ENCODE measurements around the gene ZNF831. TPM values are rescaled to one million over a fixed set of nuclear protein-coding genes. Genes with fewer than 3 reads are reported as not detected.

ZNF831 gene
- polyA plus RNA-seq, 1 experiment, result not detected

DNA sequence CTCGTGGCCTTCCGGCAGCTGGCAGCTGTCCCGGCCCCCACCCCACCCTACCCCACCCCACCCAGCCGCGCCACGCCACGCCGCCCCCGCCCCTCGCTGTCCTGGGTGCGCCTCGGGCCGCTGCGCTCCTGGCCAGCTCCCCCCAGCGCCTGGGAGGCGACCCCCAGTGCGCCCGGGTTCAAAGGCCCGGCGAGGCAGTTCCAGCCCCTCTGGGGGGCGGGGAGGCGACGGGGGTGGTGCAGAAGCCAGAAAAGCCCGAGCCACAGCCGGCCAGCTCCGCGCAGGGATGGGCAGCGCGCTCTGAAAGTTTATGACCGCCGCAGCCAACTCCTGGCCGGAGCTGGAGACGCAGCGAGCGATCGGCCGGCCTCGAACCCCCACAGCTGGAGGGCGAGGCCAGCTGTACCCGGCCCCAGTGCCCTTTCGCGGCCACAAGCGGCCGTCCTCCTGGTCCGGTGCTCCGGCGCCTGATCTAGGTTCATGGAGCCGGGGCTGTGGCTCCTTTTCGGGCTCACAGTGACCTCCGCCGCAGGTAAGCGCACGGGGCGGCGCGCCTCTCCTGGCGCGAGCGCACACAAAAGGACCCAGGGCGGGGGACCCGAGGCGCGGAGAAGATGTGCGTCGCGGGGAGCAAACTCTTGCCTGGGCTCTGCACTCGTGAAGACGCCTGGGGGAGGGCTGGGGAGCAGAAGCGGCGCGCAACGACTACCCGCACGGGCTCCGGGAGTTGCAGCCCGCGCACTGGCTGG, 136.9 kb downstream of the ZNF831 start, which contains the start of gene EDN3:
EDN3 (plus strand) TSS at position 279 of the 749 bp plus-strand sequence; CDS start at position 481, 202 bp downstream.
- Histone ChIP-seq H3K36me3 (ENCODE audit: control insufficient read depth, insufficient read depth, low read length) (no peaks in the 10 kb centered on the region), H3K4me3 (ENCODE audit: low read depth, low read length) (no peak within 1 kb of the TSS), H3K27me3 (ENCODE audit: control insufficient read depth, insufficient read depth, low read length) (no peaks in the 10 kb centered on the region)
- ChIA-PET POLR2A (no interaction called here), CTCF (no interaction called here)
- TF ChIP-seq, protein P1, sequence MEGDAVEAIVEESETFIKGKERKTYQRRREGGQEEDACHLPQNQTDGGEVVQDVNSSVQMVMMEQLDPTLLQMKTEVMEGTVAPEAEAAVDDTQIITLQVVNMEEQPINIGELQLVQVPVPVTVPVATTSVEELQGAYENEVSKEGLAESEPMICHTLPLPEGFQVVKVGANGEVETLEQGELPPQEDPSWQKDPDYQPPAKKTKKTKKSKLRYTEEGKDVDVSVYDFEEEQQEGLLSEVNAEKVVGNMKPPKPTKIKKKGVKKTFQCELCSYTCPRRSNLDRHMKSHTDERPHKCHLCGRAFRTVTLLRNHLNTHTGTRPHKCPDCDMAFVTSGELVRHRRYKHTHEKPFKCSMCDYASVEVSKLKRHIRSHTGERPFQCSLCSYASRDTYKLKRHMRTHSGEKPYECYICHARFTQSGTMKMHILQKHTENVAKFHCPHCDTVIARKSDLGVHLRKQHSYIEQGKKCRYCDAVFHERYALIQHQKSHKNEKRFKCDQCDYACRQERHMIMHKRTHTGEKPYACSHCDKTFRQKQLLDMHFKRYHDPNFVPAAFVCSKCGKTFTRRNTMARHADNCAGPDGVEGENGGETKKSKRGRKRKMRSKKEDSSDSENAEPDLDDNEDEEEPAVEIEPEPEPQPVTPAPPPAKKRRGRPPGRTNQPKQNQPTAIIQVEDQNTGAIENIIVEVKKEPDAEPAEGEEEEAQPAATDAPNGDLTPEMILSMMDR (IDR thresholded peaks at IDR 0.05; ENCODE audit: insufficient read depth, low read depth, low read length), result no peak
- no peak for DNase-seq (ENCODE audit: low read depth)

DNA sequence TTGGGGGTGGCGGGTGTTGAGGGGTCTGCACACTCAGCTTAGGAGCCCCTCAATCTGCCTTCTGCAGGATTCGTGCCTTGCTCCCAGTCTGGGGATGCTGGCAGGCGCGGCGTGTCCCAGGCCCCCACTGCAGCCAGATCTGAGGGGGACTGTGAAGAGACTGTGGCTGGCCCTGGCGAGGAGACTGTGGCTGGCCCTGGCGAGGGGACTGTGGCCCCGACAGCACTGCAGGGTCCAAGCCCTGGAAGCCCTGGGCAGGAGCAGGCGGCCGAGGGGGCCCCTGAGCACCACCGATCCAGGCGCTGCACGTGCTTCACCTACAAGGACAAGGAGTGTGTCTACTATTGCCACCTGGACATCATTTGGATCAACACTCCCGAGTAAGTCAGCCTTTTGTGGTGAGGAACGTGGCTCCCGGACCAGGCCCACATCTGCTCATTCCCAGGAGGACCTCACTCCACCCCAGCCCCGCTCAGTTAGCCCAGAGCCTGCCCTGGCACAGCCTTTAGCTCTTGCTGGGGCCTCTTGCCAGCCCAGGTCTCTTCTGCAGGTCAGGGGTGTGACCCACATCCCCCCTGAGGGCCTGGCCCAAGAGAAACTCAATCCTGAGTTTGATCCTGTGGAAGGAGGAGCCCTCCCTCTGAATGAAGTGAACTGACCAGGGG, 137.9 kb downstream of the ZNF831 start:
- ChIA-PET POLR2A (no interaction called here), CTCF (no interaction called here)
- DNase-seq (ENCODE audit: low read depth), result no peak
- TF ChIP-seq, protein P1 (IDR thresholded peaks at IDR 0.05; ENCODE audit: insufficient read depth, low read depth, low read length), result no peak
- no peaks in the 10 kb centered on the region for H3K27me3 ChIP-seq (ENCODE audit: control insufficient read depth, insufficient read depth, low read length)
- no peak overlapping the region for H3K4me3 ChIP-seq (ENCODE audit: low read depth, low read length)
- no peaks in the 10 kb centered on the region for H3K36me3 ChIP-seq (ENCODE audit: control insufficient read depth, insufficient read depth, low read length)

DNA sequence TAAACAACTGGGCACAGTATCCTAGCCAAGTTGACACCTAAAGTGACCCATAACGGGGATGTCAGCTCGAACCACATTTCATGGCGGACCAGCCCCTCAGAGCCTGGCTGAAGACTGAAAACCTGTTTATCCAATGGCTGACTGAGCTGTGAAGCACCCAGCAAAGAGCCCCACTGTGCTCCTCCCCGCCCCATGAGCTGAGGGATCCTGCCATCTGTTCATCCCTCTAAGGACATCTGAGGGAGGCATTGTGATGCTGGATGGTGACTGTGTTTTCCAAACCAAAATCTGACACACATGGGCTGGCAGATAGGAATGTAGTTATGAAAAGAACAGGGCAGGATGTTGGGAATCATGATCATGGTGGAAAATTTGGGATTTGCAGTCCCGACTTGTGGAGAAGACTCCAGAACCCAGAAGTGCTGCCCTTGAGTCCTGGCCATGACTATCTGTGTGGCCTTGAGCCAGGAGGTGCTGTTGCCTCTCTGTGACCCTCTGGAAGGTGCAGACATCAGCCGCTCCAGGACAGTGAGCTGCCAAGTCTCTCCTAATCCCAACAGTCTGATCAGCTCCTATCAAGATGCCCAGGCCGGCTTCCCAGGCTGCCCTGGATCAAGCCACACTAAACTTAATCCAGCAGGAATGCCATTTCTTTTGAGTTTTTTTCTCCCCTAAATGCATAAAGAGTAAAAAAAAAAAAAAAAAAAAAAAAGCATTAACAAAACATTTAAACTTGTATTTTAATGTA, 142.5 kb downstream of the ZNF831 start:
- H3K27me3 ChIP-seq (ENCODE audit: control insufficient read depth, insufficient read depth, low read length), result no peaks in the 10 kb centered on the region
- H3K36me3 ChIP-seq (ENCODE audit: control insufficient read depth, insufficient read depth, low read length), result no peaks in the 10 kb centered on the region
- no peak overlapping the region for H3K4me3 ChIP-seq (ENCODE audit: low read depth, low read length)
- ChIA-PET CTCF (no interaction called here), POLR2A (no interaction called here)
- TF ChIP-seq, protein P1 (IDR thresholded peaks at IDR 0.05; ENCODE audit: insufficient read depth, low read depth, low read length), result no peak
- no peak for DNase-seq (ENCODE audit: low read depth)

DNA sequence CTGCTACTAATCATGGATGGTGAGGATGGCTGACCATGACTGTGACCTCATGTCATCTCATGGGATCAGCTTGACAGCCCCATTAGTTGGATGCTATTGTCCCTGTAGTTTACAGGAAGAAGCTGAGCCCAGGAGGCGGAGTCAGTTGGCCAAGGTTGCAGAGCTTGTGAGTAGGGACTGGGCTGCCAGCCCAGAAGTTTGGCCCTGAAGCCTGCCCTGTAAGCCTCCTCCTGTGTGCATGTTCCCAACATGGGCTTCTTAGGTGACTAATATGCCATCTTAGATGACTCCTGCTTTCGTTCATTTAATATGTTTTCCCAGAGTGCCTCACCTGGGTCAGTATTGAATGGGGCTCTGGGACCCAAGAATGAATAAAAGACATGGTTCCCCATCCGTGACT, 143.6 kb downstream of the ZNF831 start:
- POLR2A ChIA-PET, result no interaction called here
- Histone ChIP-seq H3K36me3 (ENCODE audit: control insufficient read depth, insufficient read depth, low read length) (no peaks in the 10 kb centered on the region), H3K4me3 (ENCODE audit: low read depth, low read length) (no peak overlapping the region), H3K27me3 (ENCODE audit: control insufficient read depth, insufficient read depth, low read length) (no peaks in the 10 kb centered on the region)
- TF ChIP-seq, protein P1 (IDR thresholded peaks at IDR 0.05; ENCODE audit: insufficient read depth, low read depth, low read length), result no peak
- no peak for DNase-seq (ENCODE audit: low read depth)
- CTCF ChIA-PET, result no interaction called here

Other genes starting within 250 kb of the ZNF831 start
- gene NELFCD, start 182.6 kb upstream of the ZNF831 start, polyA plus RNA-seq (2011; rRNA removed), result 63.6 and 79.6 TPM in 2 replicates
- 231 and 288 TPM in 2 replicates for gene CTSZ, start 156.6 kb upstream of the ZNF831 start, polyA plus RNA-seq (2011; rRNA removed)
- gene TUBB1, start 144.4 kb upstream of the ZNF831 start, polyA plus RNA-seq (2011; rRNA removed), result 0.01 TPM in 1 of 2 replicates, not detected in the other
- gene ATP5F1E, start 131.5 kb upstream of the ZNF831 start, polyA plus RNA-seq (2011; rRNA removed), result 54.5 and 75.1 TPM in 2 replicates
- 76.0 and 85.4 TPM in 2 replicates for gene PRELID3B, start 121.0 kb upstream of the ZNF831 start, polyA plus RNA-seq (2011; rRNA removed)
- gene EDN3, start 136.8 kb downstream of the ZNF831 start, polyA plus RNA-seq (2011; rRNA removed), result not detected in 2 replicates

Data from BJ (cell line).